Measurements from ENCODE around the gene PATL2. TPM values are rescaled to one million over a fixed set of nuclear protein-coding genes. Genes with fewer than 3 reads are reported as not detected.
"Not testable (repeated sequence)": the region's sequence is repeated elsewhere in the genome, so short reads cannot be mapped to it uniquely, and the experiment has no call there.

Gene PATL2
- total RNA-seq, 1 donor from 2014 or later, result 0.51 TPM

- DNase-seq, result no peak
Observed at GRCh38 chr15:44719293-44719999, 8.3 kb upstream of the PATL2 start.

- no peak for DNase-seq
Observed at GRCh38 chr15:44718927-44719292, 7.8 kb upstream of the PATL2 start.

GRCh38 chr15:44718180-44718926 lies 7.2 kb upstream of the PATL2 start:
- DNase-seq, result no peak

- DNase-seq, result no peak
Observed at GRCh38 chr15:44716983-44717602, 6.0 kb upstream of the PATL2 start.

GRCh38 chr15:44715797-44716334 lies 4.7 kb upstream of the PATL2 start:
- no peak for DNase-seq

- DNase-seq, result no peak
Observed at GRCh38 chr15:44715142-44715796, 4.1 kb upstream of the PATL2 start.

GRCh38 chr15:44713006-44713966 lies 2.2 kb upstream of the PATL2 start:
- DNase-seq, result peak; percentile 21

- peak; percentile 81 for DNase-seq
Observed at GRCh38 chr15:44712346-44713005, 1.4 kb upstream of the PATL2 start.

- peak; percentile 70 for DNase-seq
Observed at GRCh38 chr15:44711743-44712345, 721 bp upstream of the PATL2 start.

- no peak for DNase-seq
Observed at GRCh38 chr15:44710236-44711095, 657 bp downstream of the PATL2 start.

- DNase-seq, result no peak
Observed at GRCh38 chr15:44706946-44707636, 4.0 kb downstream of the PATL2 start.

- DNase-seq, result no peak
Observed at GRCh38 chr15:44706401-44706800, 4.7 kb downstream of the PATL2 start.

GRCh38 chr15:44705986-44706385 lies 5.1 kb downstream of the PATL2 start:
- no peak for DNase-seq

GRCh38 chr15:44700676-44701075 lies 10.4 kb downstream of the PATL2 start:
- DNase-seq, result not testable (repeated sequence)

- DNase-seq, result no peak
Observed at GRCh38 chr15:44698641-44699040, 12.5 kb downstream of the PATL2 start.

- no peak for DNase-seq
Observed at GRCh38 chr15:44697014-44697413, 14.1 kb downstream of the PATL2 start.

GRCh38 chr15:44695294-44695693 lies 15.8 kb downstream of the PATL2 start:
- DNase-seq, result no peak

GRCh38 chr15:44694416-44694815 lies 16.7 kb downstream of the PATL2 start:
- DNase-seq, result no peak

GRCh38 chr15:44692659-44693058 lies 18.5 kb downstream of the PATL2 start:
- no peak for DNase-seq
